ENCODE measurements around the gene LIPT2.

Gene LIPT2

DNA sequence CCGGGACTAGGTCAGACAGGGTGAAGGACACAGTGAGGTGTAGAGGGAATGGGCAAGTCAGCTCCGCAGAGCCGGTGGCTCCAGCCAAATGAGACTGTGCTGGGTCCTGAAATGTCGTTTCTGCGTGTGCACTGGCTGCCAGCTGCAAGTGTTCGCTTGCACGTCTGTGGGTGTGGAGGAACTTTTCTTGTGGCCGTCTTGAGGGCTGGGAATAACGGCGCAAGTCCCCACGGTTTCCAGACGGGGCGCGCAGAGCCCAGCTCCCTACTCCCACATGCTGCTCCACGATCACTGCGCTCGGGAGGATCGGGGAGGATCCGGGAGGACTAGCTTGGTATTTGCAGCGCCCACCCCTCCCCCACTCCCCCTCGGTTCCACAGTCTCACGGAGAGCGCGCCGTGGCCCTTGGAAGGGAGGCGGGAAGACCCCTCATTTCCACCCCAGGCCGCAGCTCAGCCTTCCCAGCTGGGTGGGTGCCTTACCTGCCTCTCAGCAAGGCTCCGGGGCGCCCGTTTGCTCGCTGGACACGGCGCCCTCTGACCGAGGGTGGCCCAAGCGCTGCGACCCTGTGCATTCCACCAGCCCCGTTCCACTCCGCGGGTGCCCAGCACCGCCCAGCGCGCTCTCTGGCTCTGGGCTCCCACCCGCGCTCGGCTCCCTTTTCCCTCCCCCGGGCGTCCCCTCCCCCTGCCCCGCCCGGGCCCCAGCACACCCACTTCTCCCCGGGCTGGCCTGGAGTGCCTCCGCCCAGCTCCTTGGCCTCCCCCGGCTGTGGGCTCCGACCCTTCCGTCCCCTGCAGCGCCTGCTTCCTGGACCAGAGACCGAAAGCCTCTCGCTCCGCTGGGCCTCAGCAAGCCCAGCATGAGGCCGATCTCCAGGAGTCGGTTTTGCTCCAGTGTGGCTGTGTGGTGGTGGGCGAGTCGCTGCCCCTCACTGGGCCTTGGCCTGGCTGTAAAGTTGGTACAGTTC lies 26.3 kb downstream of the LIPT2 start, which contains the start of gene KCNE3:
KCNE3 (minus strand) TSS at position 634 of the 970 bp plus-strand sequence. CDS start 9,986 bp downstream, outside the sequence.
- peak; percentile 23 for DNase-seq (ENCODE audit: low read depth)
- TF ChIP-seq, protein P1, sequence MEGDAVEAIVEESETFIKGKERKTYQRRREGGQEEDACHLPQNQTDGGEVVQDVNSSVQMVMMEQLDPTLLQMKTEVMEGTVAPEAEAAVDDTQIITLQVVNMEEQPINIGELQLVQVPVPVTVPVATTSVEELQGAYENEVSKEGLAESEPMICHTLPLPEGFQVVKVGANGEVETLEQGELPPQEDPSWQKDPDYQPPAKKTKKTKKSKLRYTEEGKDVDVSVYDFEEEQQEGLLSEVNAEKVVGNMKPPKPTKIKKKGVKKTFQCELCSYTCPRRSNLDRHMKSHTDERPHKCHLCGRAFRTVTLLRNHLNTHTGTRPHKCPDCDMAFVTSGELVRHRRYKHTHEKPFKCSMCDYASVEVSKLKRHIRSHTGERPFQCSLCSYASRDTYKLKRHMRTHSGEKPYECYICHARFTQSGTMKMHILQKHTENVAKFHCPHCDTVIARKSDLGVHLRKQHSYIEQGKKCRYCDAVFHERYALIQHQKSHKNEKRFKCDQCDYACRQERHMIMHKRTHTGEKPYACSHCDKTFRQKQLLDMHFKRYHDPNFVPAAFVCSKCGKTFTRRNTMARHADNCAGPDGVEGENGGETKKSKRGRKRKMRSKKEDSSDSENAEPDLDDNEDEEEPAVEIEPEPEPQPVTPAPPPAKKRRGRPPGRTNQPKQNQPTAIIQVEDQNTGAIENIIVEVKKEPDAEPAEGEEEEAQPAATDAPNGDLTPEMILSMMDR (conservative IDR thresholded peaks at IDR 0.05; ENCODE audit: low read length): no peak
- H3K4me3 ChIP-seq (ENCODE audit: low read length): peak within 1 kb of the TSS; percentile 54

DNA sequence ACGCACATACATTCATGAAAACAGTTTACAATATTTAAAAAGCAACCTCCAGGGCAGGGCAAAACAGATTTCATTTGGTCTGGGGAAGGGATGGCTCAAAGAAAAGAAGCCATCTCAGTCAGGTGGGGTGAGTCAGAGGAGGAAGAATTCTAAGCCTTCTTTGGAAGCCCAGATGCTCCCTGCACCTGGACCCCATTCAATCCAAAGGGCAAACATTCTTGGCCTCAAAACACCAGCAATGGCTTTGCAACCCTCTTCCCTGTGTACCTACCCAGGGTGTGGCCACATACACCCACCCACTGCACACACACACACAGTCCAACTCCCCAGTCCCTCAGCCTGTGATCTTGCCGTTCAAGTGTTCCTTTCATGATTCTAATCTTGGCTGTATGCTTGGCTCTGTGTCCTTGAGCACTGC lies 28.2 kb downstream of the LIPT2 start:
- TF ChIP-seq, protein P1 (conservative IDR thresholded peaks at IDR 0.05; ENCODE audit: low read length): no peak
- DNase-seq (ENCODE audit: low read depth): no peak
- H3K4me3 ChIP-seq (ENCODE audit: low read length): no peak overlapping the region

DNA sequence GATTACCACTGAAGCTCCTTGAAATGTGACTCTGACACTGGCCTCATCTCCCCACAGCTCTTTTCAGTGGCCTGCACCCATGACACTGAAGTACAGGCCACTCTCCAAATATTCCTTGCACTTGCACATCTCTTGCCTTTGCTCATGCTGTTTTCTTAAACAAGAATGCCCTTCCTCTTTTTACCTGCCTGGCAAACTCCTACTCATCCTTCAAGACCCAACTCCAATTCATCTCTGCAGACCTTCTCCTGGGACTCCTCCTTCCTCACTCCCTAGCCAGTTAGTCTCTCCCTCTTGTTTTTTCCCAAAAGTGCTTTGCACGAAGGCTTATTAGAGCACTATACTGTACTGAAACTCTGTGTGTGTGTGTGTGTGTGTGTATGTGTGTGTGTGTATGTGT lies 28.8 kb downstream of the LIPT2 start:
- DNase-seq (ENCODE audit: low read depth): no peak
- TF ChIP-seq, protein P1 (conservative IDR thresholded peaks at IDR 0.05; ENCODE audit: low read length): no peak
- H3K4me3 ChIP-seq (ENCODE audit: low read length): no peak overlapping the region

DNA sequence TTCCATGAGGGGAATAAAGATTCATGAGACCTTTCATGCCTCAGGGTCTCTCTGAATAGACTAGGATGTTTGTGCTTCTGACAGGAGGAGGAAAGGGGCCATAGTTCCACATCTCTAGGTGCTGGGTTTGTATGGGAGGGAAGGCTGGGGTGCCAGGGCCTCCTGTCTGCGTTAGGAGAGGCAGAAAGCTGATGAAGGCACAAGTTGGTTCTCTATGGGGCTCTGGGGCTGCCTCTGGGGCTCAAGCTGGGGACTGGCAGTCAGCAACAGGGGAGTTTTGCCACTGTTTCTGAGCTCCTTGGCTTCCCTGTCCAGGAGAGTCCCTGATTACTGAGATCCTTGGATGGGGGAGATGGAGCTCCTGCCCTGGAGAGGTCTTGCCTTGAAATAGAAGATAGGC lies 30.3 kb downstream of the LIPT2 start:
- TF ChIP-seq, protein P1 (conservative IDR thresholded peaks at IDR 0.05; ENCODE audit: low read length): no peak; the same call in 1 of the 2 replicates
- no peak for DNase-seq (ENCODE audit: low read depth)
- no peak overlapping the region for H3K4me3 ChIP-seq (ENCODE audit: low read length)

DNA sequence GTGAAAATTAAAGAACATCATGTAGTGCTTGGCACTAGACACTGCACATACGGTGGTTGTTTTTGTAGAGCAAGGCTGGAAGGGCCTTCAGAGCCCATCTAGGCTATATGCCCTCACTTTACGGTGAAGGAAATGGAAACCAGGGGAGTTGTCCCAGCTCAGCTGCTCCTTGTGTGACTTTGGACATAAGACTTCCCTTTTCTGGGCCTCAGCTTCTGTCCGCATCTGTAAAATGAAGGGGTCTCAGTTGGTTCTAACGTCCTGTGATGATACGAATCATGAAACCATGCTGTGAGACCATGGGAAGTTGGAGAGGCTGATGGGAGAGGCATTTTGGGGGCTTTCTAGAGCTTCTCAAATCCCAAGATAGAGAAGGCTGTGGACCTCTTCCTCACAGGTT lies 30.9 kb downstream of the LIPT2 start:
- no peak overlapping the region for H3K4me3 ChIP-seq (ENCODE audit: low read length)
- TF ChIP-seq, protein P1 (conservative IDR thresholded peaks at IDR 0.05; ENCODE audit: low read length): no peak
- no peak for DNase-seq (ENCODE audit: low read depth)

DNA sequence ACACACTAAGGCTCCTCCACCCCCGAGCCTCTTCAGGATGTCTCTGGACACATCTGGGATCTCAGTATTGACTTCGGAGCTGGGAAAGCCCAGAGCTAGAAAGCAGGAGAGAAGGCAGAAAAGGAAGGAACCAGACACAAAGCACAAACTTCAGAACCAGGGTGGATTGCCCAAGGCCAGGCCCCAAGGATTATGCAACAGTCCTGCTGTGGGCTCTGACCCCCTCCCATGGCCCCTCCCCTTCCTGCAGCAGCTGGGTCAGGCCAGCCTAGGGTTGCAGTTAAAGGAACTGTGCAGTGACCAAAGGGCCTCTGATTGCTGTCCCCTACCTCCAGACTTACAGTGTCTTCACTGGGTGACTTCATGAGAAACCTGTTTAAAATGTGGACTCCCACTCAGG lies 31.5 kb downstream of the LIPT2 start:
- TF ChIP-seq, protein P1 (conservative IDR thresholded peaks at IDR 0.05; ENCODE audit: low read length): no peak
- DNase-seq (ENCODE audit: low read depth): peak; percentile 57
- peak overlapping the region; percentile 49 for H3K4me3 ChIP-seq (ENCODE audit: low read length)

Measured in AG10803 (cell line).